OCI-LY1 (cell line): ENCODE data around the gene DDX56.

Experiments
- H2AFZ ChIP-seq: fragments of 200-600 bp; sonication (generic), shearing (Covaris generic); 2 replicates; pipeline ENCODE4 v1.6.0; 2014; ENCODE audit warnings: antibody characterized with exemption, mild to moderate bottlenecking, low read length
- H3F3A ChIP-seq: fragments of 200-600 bp; sonication (generic), shearing (Covaris generic); 2 replicates; pipeline ENCODE4 v1.6.0; 2014; ENCODE audit warnings: mild to moderate bottlenecking, antibody characterized with exemption, low read length, moderate library complexity; ENCODE audit not compliant: insufficient read depth
- H3K27ac ChIP-seq: fragments of 200-600 bp; sonication (generic); 2 replicates; pipeline ENCODE4 v1.5.1; 2014; ENCODE audit warnings: low read length, mixed run types, mild to moderate bottlenecking, low read depth; ENCODE audit not compliant: poor library complexity, severe bottlenecking
- H3K27me3 ChIP-seq: fragments of 200-600 bp; sonication (generic); 2 replicates; pipeline ENCODE4 v1.6.0; 2014; ENCODE audit warnings: antibody characterized with exemption, mild to moderate bottlenecking, low read length, moderate library complexity; ENCODE audit not compliant: insufficient read depth
- H3K36me3 ChIP-seq: fragments of 200-600 bp; sonication (generic); 2 replicates; pipeline ENCODE4 v1.6.1; 2014; ENCODE audit warnings: mild to moderate bottlenecking, antibody characterized with exemption, low read length, moderate library complexity, mixed read lengths; ENCODE audit not compliant: insufficient read depth
- H3K4me1 ChIP-seq: fragments of 200-600 bp; sonication (generic); 2 replicates; pipeline ENCODE4 v1.5.1; 2014; ENCODE audit warnings: mild to moderate bottlenecking, low read length, moderate library complexity; ENCODE audit not compliant: insufficient read depth, severe bottlenecking
- H3K4me2 ChIP-seq: fragments of 200-600 bp; sonication (generic), shearing (Covaris generic); 2 replicates; pipeline ENCODE4 v1.6.1; 2014; ENCODE audit warnings: low read length
- H3K4me3 ChIP-seq: fragments of 200-600 bp; sonication (generic); 2 replicates; pipeline ENCODE4 v1.5.1; 2014; ENCODE audit warnings: low read length, low read depth, mild to moderate bottlenecking, mixed read lengths; ENCODE audit not compliant: poor library complexity, severe bottlenecking
- H3K79me2 ChIP-seq: fragments of 200-600 bp; shearing (Covaris generic); 2 replicates; pipeline ENCODE4 v1.6.1; 2016; ENCODE audit warnings: mixed run types, low read length, mixed read lengths; ENCODE audit not compliant: insufficient read depth
- H3K9ac ChIP-seq: fragments of 200-600 bp; sonication (generic), shearing (Covaris generic); 2 replicates; pipeline ENCODE4 v1.6.1; 2014; ENCODE audit warnings: mild to moderate bottlenecking, low read length, mixed read lengths
- H3K9me2 ChIP-seq: fragments of 200-600 bp; sonication (generic), shearing (Covaris generic); 2 replicates; pipeline ENCODE4 v1.6.1; 2014; ENCODE audit warnings: low read depth, mild to moderate bottlenecking, low read length, mixed read lengths
- H3K9me3 ChIP-seq: fragments of 200-600 bp; shearing (Covaris generic); 2 replicates; pipeline ENCODE4 v1.6.1; 2014; ENCODE audit warnings: low read length, mixed read lengths
- H4K20me1 ChIP-seq: fragments of 200-600 bp; sonication (generic), shearing (Covaris generic); 2 replicates; pipeline ENCODE4 v1.6.0; 2016; ENCODE audit warnings: mild to moderate bottlenecking, low read length; ENCODE audit not compliant: insufficient read depth
- EZH2 ChIP-seq: fragments of 200-600 bp; sonication (generic), shearing (Covaris generic); IDR thresholded peaks from 2 replicates; pipeline ENCODE4 v1.8.0; 2017; ENCODE audit warnings: borderline replicate concordance, mixed run types, mild to moderate bottlenecking, antibody characterized with exemption, low read length, moderate library complexity, mixed read lengths
- TF ChIP-seq, protein P1 (sequence below): fragments of 200-600 bp; sonication (generic), shearing (Covaris generic); IDR thresholded peaks from 2 replicates; pipeline ENCODE4 v1.5.1; 2017; ENCODE audit warnings: mild to moderate bottlenecking, antibody characterized with exemption, low read length, moderate library complexity, mixed read lengths

The DDX56 gene

DNA sequence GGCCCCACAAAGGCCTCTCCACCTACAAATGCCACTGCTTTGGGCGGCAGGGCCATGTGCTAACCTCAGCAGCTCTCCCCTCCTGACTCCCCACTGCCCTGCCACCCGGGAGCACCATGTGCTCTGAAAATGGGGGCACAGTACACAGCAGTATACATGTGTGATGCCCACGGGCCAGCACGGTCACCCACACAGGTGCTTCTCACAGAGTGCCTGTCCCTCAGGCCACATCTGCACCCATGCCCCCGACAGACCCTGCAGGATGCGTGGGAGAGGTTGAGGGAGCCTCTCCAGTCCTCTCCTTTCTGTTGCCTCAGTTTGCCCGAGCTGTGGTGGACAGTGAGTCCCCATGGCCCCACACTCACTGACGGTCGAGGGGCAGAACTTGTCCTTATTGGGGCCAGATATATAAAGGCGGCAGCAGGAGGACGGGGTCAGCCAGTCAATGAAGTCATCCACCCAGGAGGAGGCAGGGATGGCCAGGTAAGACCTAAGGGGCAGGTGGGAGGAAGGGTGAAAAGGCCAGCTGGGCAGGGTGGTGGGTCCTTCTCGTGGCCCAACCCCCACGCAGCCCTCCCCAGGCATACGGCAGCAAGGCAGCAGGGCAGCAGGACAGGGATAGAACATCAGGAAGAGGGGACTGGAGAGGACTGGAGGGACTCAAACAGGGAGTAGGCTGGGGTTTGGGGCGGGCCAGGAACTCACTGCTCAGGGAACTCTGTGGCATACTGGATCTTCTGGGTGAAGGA is 52.2 kb downstream of the DDX56 start:
- Histone ChIP-seq H3K27ac (no peak overlapping the region), H3K4me2 (no peak overlapping the region), H3K9me2 (no peaks in the 10 kb centered on the region), H3K9me3 (0 out of 2 replicates have a peak, but pooled peaks cover 5% of the 10 kb centered on the region), H3K27me3 (peaks cover 17% of the 10 kb centered on the region), H3K79me2 (no peaks in the 10 kb centered on the region), H3F3A (no peaks in the 10 kb centered on the region), H3K9ac (no peak overlapping the region), H3K4me1 (no peaks in the 10 kb centered on the region), H2AFZ (no peak overlapping the region), H3K36me3 (no peaks in the 10 kb centered on the region), H4K20me1 (no peaks in the 10 kb centered on the region), H3K4me3 (no peak overlapping the region)
- no peak for TF ChIP-seq EZH2
- TF ChIP-seq, protein P1, sequence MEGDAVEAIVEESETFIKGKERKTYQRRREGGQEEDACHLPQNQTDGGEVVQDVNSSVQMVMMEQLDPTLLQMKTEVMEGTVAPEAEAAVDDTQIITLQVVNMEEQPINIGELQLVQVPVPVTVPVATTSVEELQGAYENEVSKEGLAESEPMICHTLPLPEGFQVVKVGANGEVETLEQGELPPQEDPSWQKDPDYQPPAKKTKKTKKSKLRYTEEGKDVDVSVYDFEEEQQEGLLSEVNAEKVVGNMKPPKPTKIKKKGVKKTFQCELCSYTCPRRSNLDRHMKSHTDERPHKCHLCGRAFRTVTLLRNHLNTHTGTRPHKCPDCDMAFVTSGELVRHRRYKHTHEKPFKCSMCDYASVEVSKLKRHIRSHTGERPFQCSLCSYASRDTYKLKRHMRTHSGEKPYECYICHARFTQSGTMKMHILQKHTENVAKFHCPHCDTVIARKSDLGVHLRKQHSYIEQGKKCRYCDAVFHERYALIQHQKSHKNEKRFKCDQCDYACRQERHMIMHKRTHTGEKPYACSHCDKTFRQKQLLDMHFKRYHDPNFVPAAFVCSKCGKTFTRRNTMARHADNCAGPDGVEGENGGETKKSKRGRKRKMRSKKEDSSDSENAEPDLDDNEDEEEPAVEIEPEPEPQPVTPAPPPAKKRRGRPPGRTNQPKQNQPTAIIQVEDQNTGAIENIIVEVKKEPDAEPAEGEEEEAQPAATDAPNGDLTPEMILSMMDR: no peak

DNA sequence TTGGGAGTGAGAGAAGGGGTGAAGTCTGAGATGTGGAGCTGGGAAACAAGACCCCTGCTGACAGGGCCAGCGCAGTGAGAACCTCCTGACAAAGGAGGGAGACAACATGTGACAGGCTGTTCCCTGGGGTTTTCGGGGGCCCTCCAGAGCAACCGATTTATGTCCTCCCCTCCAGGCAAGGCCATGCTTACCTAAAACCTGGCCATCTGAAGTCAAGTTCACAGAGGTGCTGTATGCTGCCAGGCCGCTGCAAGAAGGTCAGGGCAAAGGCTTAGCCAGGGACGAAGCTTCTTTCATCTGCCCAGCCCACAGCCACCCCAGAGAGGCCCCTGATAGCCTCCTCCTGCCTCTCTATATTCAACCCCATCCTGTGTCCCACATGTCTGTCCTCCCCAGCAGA is 53.1 kb downstream of the DDX56 start:
- no peaks in the 10 kb centered on the region for H4K20me1 ChIP-seq

GRCh38 chr7:44519546-44519945 is 54.2 kb downstream of the DDX56 start:
- peaks cover 17% of the 10 kb centered on the region for H3K27me3 ChIP-seq
- no peak overlapping the region for H3K4me3 ChIP-seq
- H3K9me2 ChIP-seq: no peaks in the 10 kb centered on the region
- H3K79me2 ChIP-seq: no peaks in the 10 kb centered on the region
- H3K4me1 ChIP-seq: no peaks in the 10 kb centered on the region
- H3F3A ChIP-seq: no peaks in the 10 kb centered on the region
- no peak overlapping the region for H2AFZ ChIP-seq
- TF ChIP-seq, protein P1: no peak
- no peak for TF ChIP-seq EZH2
- no peaks in the 10 kb centered on the region for H4K20me1 ChIP-seq
- H3K4me2 ChIP-seq: no peak overlapping the region
- H3K27ac ChIP-seq: no peak overlapping the region
- no peaks in the 10 kb centered on the region for H3K36me3 ChIP-seq
- no peak overlapping the region for H3K9ac ChIP-seq
- 0 out of 2 replicates have a peak, but pooled peaks cover 2% of the 10 kb centered on the region for H3K9me3 ChIP-seq

More for the DNA sequence above, 53.1 kb downstream of the DDX56 start:
- Histone ChIP-seq H3K27me3 (peaks cover 17% of the 10 kb centered on the region), H3K9me2 (no peaks in the 10 kb centered on the region), H3K79me2 (no peaks in the 10 kb centered on the region), H2AFZ (no peak overlapping the region), H3K9ac (no peak overlapping the region), H3K4me1 (no peaks in the 10 kb centered on the region), H3K9me3 (0 out of 2 replicates have a peak, but pooled peaks cover 5% of the 10 kb centered on the region), H3K27ac (no peak overlapping the region), H3K4me2 (no peak overlapping the region), H3F3A (no peaks in the 10 kb centered on the region), H3K4me3 (no peak overlapping the region), H3K36me3 (no peaks in the 10 kb centered on the region)
- TF ChIP-seq EZH2: no peak
- TF ChIP-seq, protein P1: no peak
